ENCODE results near the gene SNRPB. TPM values are rescaled to one million over a fixed set of nuclear protein-coding genes. Genes with fewer than 3 reads are reported as not detected.

SNRPB gene
- total RNA-seq, 1 donor from 2014 or later = 207 TPM

- H3K36me3 ChIP-seq (ENCODE audit: insufficient read depth, low read length) = no peaks in the 10 kb centered on the region
- no peak overlapping the region for H3K4me3 Mint-ChIP-seq (ENCODE audit: unreplicated experiment)
- H3K4me1 ChIP-seq (ENCODE audit: insufficient read depth, low read length) = no peaks in the 10 kb centered on the region
- H3K4me2 ChIP-seq (ENCODE audit: low read length) = no peak overlapping the region
- no peak for FAIRE-seq
- H3K9me3 ChIP-seq (ENCODE audit: insufficient read depth, low read depth, low read length) = no peaks in the 10 kb centered on the region
- H3K79me2 ChIP-seq (ENCODE audit: insufficient read depth, low read length) = no peaks in the 10 kb centered on the region
- TF ChIP-seq EZH2 (IDR thresholded peaks at IDR 0.05; ENCODE audit: insufficient read depth, low read length) (no peak), CTCF (IDR thresholded peaks at IDR 0.05; ENCODE audit: insufficient read depth, low read depth, low read length) (no peak)
- no peak overlapping the region for H3K27ac Mint-ChIP-seq (ENCODE audit: unreplicated experiment)
- H3K9me3 Mint-ChIP-seq (ENCODE audit: unreplicated experiment) = peaks cover 2% of the 10 kb centered on the region
- H3K4me3 ChIP-seq (ENCODE audit: insufficient read depth, low read depth, low read length) = no peak overlapping the region
- H3K36me3 Mint-ChIP-seq (ENCODE audit: low read depth, unreplicated experiment) = no peaks in the 10 kb centered on the region
- DNase-seq (ENCODE audit: low read depth) = no peak
- no peak overlapping the region for H3K27ac ChIP-seq (ENCODE audit: low read depth, low read length)
- no peaks in the 10 kb centered on the region for H3K27me3 ChIP-seq (ENCODE audit: insufficient read depth, low read length)
- no peak overlapping the region for H3K9ac ChIP-seq (ENCODE audit: low read length)
- no peak overlapping the region for H2AFZ ChIP-seq (ENCODE audit: low read depth, low read length)
- peaks cover 28% of the 10 kb centered on the region for H3K27me3 Mint-ChIP-seq (ENCODE audit: low read depth, unreplicated experiment)
- no peaks in the 10 kb centered on the region for H4K20me1 ChIP-seq (ENCODE audit: insufficient read depth, low read length)
- no peaks in the 10 kb centered on the region for H3K4me1 Mint-ChIP-seq (ENCODE audit: low read depth, unreplicated experiment)
Measured at GRCh38 chr20:2418388-2418787, 52.2 kb downstream of the SNRPB start.

DNA sequence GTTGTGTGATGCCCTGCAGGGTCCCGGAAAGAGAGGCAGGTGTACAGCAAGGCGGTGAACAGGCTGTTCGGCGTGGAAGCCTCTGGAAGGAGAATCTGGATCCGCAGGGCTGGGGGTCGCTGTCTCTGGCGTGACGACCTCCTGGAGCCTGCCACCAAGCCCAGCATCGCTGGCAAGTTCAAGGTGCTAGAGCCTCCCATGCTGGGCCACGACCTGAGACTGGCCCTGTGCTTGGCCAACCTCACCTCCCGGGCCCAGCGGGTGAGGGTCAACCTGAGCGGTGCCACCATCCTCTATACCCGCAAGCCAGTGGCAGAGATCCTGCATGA lies 53.4 kb downstream of the SNRPB start:
- peaks cover 2% of the 10 kb centered on the region for H3K9me3 Mint-ChIP-seq (ENCODE audit: unreplicated experiment)
- Histone ChIP-seq H3K27me3 (ENCODE audit: insufficient read depth, low read length) (no peaks in the 10 kb centered on the region), H3K4me3 (ENCODE audit: insufficient read depth, low read depth, low read length) (no peak overlapping the region), H4K20me1 (ENCODE audit: insufficient read depth, low read length) (no peaks in the 10 kb centered on the region), H3K36me3 (ENCODE audit: insufficient read depth, low read length) (no peaks in the 10 kb centered on the region), H3K4me1 (ENCODE audit: insufficient read depth, low read length) (no peaks in the 10 kb centered on the region), H3K4me2 (ENCODE audit: low read length) (no peak overlapping the region), H3K9ac (ENCODE audit: low read length) (no peak overlapping the region), H2AFZ (ENCODE audit: low read depth, low read length) (no peak overlapping the region), H3K9me3 (ENCODE audit: insufficient read depth, low read depth, low read length) (no peaks in the 10 kb centered on the region), H3K79me2 (ENCODE audit: insufficient read depth, low read length) (no peaks in the 10 kb centered on the region), H3K27ac (ENCODE audit: low read depth, low read length) (no peak overlapping the region)
- TF ChIP-seq EZH2 (IDR thresholded peaks at IDR 0.05; ENCODE audit: insufficient read depth, low read length) = no peak
- TF ChIP-seq CTCF (IDR thresholded peaks at IDR 0.05; ENCODE audit: insufficient read depth, low read depth, low read length) = no peak
- peaks cover 30% of the 10 kb centered on the region for H3K27me3 Mint-ChIP-seq (ENCODE audit: low read depth, unreplicated experiment)
- no peak overlapping the region for H3K27ac Mint-ChIP-seq (ENCODE audit: unreplicated experiment)
- no peak overlapping the region for H3K4me3 Mint-ChIP-seq (ENCODE audit: unreplicated experiment)
- no peaks in the 10 kb centered on the region for H3K4me1 Mint-ChIP-seq (ENCODE audit: low read depth, unreplicated experiment)
- no peaks in the 10 kb centered on the region for H3K36me3 Mint-ChIP-seq (ENCODE audit: low read depth, unreplicated experiment)
- DNase-seq (ENCODE audit: low read depth) = no peak
- FAIRE-seq = no peak

- Mint-ChIP-seq H3K9me3 (ENCODE audit: unreplicated experiment) (peaks cover 2% of the 10 kb centered on the region), H3K27me3 (ENCODE audit: low read depth, unreplicated experiment) (peaks cover 30% of the 10 kb centered on the region), H3K4me3 (ENCODE audit: unreplicated experiment) (no peak overlapping the region), H3K4me1 (ENCODE audit: low read depth, unreplicated experiment) (no peaks in the 10 kb centered on the region), H3K36me3 (ENCODE audit: low read depth, unreplicated experiment) (no peaks in the 10 kb centered on the region), H3K27ac (ENCODE audit: unreplicated experiment) (no peak overlapping the region)
- Histone ChIP-seq H3K9me3 (ENCODE audit: insufficient read depth, low read depth, low read length) (no peaks in the 10 kb centered on the region), H3K4me2 (ENCODE audit: low read length) (no peak overlapping the region), H3K36me3 (ENCODE audit: insufficient read depth, low read length) (no peaks in the 10 kb centered on the region), H3K4me1 (ENCODE audit: insufficient read depth, low read length) (no peaks in the 10 kb centered on the region), H3K4me3 (ENCODE audit: insufficient read depth, low read depth, low read length) (no peak overlapping the region), H3K27me3 (ENCODE audit: insufficient read depth, low read length) (no peaks in the 10 kb centered on the region), H3K9ac (ENCODE audit: low read length) (no peak overlapping the region), H2AFZ (ENCODE audit: low read depth, low read length) (no peak overlapping the region), H3K79me2 (ENCODE audit: insufficient read depth, low read length) (no peaks in the 10 kb centered on the region), H3K27ac (ENCODE audit: low read depth, low read length) (no peak overlapping the region), H4K20me1 (ENCODE audit: insufficient read depth, low read length) (no peaks in the 10 kb centered on the region)
- TF ChIP-seq EZH2 (IDR thresholded peaks at IDR 0.05; ENCODE audit: insufficient read depth, low read length) (no peak), CTCF (IDR thresholded peaks at IDR 0.05; ENCODE audit: insufficient read depth, low read depth, low read length) (no peak)
- DNase-seq (ENCODE audit: low read depth) (no peak), FAIRE-seq (no peak)
Measured at GRCh38 chr20:2416541-2417212, 53.9 kb downstream of the SNRPB start.

All from astrocyte (in vitro differentiated cells and primary cell).